Measurements from ENCODE around the gene KRT15. TPM values are rescaled to one million over a fixed set of nuclear protein-coding genes. Genes with fewer than 3 reads are reported as not detected.

The KRT15 gene
- polyA plus RNA-seq, 3 donors = 0.03 TPM; not detected in 2

GRCh38 chr17:41518031-41518430, 659 bp downstream of the KRT15 start:
- Histone ChIP-seq H3K36me3 (replicated peaks in 1 of 2; ENCODE audit: control insufficient read depth in 1 of 2, insufficient read depth in 2 of 2, low read length in 2 of 2) (no peaks in the 10 kb centered on the region), H3K79me2 (ENCODE audit: insufficient read depth, low read length) (no peaks in the 10 kb centered on the region), H3K27me3 (ENCODE audit: control insufficient read depth in 2 of 2, insufficient read depth in 2 of 2, low read length in 2 of 2) (no peaks in the 10 kb centered on the region), H3K4me2 (replicated peaks; ENCODE audit: extremely low read depth, low read length, poor library complexity, severe bottlenecking) (no peak overlapping the region), H4K20me1 (ENCODE audit: insufficient read depth, low read length) (no peaks in the 10 kb centered on the region), H3K4me1 (ENCODE audit: control insufficient read depth in 1 of 2, insufficient read depth in 2 of 2, low read length in 2 of 2) (peaks cover 17 to 20% of the 10 kb centered on the region in 2 donors), H3K4me3 (replicated peaks in 1 of 3; ENCODE audit: low read depth in 2 of 3, low read length in 3 of 3) (no peak overlapping the region), H3K27ac (ENCODE audit: low read depth in 1 of 2, low read length in 2 of 2) (no peak overlapping the region), H2AFZ (ENCODE audit: insufficient read depth, low read depth, low read length, poor library complexity, severe bottlenecking) (no peak overlapping the region), H3K9me3 (replicated peaks in 1 of 2; ENCODE audit: control insufficient read depth in 1 of 2, insufficient read depth in 1 of 2, low read length in 2 of 2) (no peaks in the 10 kb centered on the region), H3K9ac (ENCODE audit: insufficient read depth, low read length, poor library complexity, severe bottlenecking) (no peak overlapping the region)
- Mint-ChIP-seq H3K4me3 (no peak overlapping the region), H3K4me1 (peaks cover 14% of the 10 kb centered on the region), H3K36me3 (no peaks in the 10 kb centered on the region), H3K27me3 (ENCODE audit: low read depth in 3 of 3) (peaks cover 4 to 8% (median 8%) of the 10 kb centered on the region in 3 donors), H3K27ac (no peak overlapping the region), H3K9me3 (no peaks in the 10 kb centered on the region)
- intact Hi-C loops (cut with micrococcal nuclease) = no loop called here
- 100% methylated on average over 2 of the region's 3 CpGs for WGBS (ENCODE audit: insufficient coverage)
- DNase-seq = no peak
- TF ChIP-seq, protein P1, sequence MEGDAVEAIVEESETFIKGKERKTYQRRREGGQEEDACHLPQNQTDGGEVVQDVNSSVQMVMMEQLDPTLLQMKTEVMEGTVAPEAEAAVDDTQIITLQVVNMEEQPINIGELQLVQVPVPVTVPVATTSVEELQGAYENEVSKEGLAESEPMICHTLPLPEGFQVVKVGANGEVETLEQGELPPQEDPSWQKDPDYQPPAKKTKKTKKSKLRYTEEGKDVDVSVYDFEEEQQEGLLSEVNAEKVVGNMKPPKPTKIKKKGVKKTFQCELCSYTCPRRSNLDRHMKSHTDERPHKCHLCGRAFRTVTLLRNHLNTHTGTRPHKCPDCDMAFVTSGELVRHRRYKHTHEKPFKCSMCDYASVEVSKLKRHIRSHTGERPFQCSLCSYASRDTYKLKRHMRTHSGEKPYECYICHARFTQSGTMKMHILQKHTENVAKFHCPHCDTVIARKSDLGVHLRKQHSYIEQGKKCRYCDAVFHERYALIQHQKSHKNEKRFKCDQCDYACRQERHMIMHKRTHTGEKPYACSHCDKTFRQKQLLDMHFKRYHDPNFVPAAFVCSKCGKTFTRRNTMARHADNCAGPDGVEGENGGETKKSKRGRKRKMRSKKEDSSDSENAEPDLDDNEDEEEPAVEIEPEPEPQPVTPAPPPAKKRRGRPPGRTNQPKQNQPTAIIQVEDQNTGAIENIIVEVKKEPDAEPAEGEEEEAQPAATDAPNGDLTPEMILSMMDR (IDR thresholded peaks at IDR 0.05) = no peak

- Histone ChIP-seq H3K9ac (ENCODE audit: insufficient read depth, low read length, poor library complexity, severe bottlenecking) (no peak overlapping the region), H3K27ac (ENCODE audit: low read depth in 1 of 2, low read length in 2 of 2) (no peak overlapping the region), H4K20me1 (ENCODE audit: insufficient read depth, low read length) (no peaks in the 10 kb centered on the region), H3K4me2 (replicated peaks; ENCODE audit: extremely low read depth, low read length, poor library complexity, severe bottlenecking) (no peak overlapping the region), H3K79me2 (ENCODE audit: insufficient read depth, low read length) (no peaks in the 10 kb centered on the region), H3K4me3 (replicated peaks in 1 of 3; ENCODE audit: low read depth in 2 of 3, low read length in 3 of 3) (no peak overlapping the region), H3K27me3 (ENCODE audit: control insufficient read depth in 2 of 2, insufficient read depth in 2 of 2, low read length in 2 of 2) (no peaks in the 10 kb centered on the region), H3K4me1 (ENCODE audit: control insufficient read depth in 1 of 2, insufficient read depth in 2 of 2, low read length in 2 of 2) (peaks cover 26 to 27% of the 10 kb centered on the region in 2 donors), H3K36me3 (replicated peaks in 1 of 2; ENCODE audit: control insufficient read depth in 1 of 2, insufficient read depth in 2 of 2, low read length in 2 of 2) (no peaks in the 10 kb centered on the region), H2AFZ (ENCODE audit: insufficient read depth, low read depth, low read length, poor library complexity, severe bottlenecking) (no peak overlapping the region), H3K9me3 (replicated peaks in 1 of 2; ENCODE audit: control insufficient read depth in 1 of 2, insufficient read depth in 1 of 2, low read length in 2 of 2) (no peaks in the 10 kb centered on the region)
- TF ChIP-seq, protein P1 (IDR thresholded peaks at IDR 0.05) = no peak
- Mint-ChIP-seq H3K27me3 (ENCODE audit: low read depth in 3 of 3) (peaks cover 4 to 8% (median 8%) of the 10 kb centered on the region in 3 donors), H3K27ac (no peak overlapping the region), H3K36me3 (no peaks in the 10 kb centered on the region), H3K4me3 (no peak overlapping the region), H3K4me1 (peaks cover 24% of the 10 kb centered on the region), H3K9me3 (no peaks in the 10 kb centered on the region)
- DNase-seq = no peak
- WGBS (ENCODE audit: insufficient coverage) = 92% methylated on average over 12 of the region's 14 CpGs
- intact Hi-C loops (cut with micrococcal nuclease) = no loop called here
These were observed 1.8 kb downstream of the KRT15 start for GRCh38 chr17:41516830-41517283.
